ENCODE results near the gene PGAP6. TPM values are rescaled to one million over a fixed set of nuclear protein-coding genes. Genes with fewer than 3 reads are reported as not detected.

The PGAP6 gene
- total and polyA plus RNA-seq, 2 of the 8 experiments (the other 6 are each of a cell fraction or from before 2014, with no cell fraction given), result 86.8 to 364 TPM

DNA sequence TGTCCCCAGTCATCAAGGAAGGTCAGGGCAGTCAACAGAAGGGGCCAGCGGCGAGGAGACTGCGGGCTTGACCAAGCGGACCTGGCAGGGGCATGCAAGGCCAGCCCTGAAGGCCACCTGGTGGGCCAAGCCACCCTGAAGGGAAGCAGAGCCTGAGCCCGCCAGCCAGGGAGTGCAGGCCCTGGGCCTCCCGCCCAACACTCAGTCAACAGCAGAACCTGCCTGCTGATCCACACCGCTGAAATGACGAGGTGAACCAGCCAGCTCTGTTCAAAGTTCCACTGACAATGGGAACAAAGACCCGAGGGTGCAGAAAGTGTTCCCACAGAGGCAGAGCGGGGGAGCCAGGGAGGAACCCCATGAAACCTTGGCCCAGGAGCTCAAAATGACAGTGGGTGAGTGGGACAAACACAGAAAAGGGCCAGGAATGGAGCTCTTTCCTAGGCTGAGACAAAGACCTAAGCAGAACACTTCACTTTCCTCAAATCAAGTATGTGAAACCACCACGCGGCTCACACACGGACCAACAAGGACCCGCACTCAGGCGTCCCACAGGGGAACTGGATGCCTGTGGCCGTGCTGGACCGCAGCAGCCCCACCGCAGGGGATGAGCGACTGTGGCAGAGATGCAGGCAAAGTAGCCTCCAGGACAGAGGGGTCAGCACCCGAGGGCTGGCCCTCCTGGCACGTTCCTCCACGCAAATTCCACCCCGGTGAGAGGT lies 41.2 kb downstream of the PGAP6 start (continued):
- no peak for TF ChIP-seq SIN3A (conservative IDR thresholded peaks at IDR 0.05 in 1 of 2, IDR thresholded peaks at IDR 0.05 in 1 of 2; ENCODE audit: low read depth in 1 of 2, low read length in 2 of 2)

All from H1 (cell line).